SK-N-SH (cell line): Measurements from ENCODE around the gene CYB5D1.
A peak's percentile ranks its signal among the peaks of the same experiment; 100 is the strongest.

Experiments used
- CHD2 ChIP-seq: fragments of 150-350 bp; IDR thresholded peaks from 2 replicates; pipeline ENCODE4 v1.6.1; 2018; ENCODE audit warnings: low read length; ENCODE audit not compliant: partially characterized antibody
- CTCF ChIP-seq: fragments of 200-600 bp; sonication (generic); IDR thresholded peaks from 2 replicates; pipeline ENCODE4 v1.6.1; 2017; ENCODE audit warnings: antibody characterized with exemption, mild to moderate bottlenecking, moderate library complexity
- EP300 ChIP-seq, 2 experiments: IDR thresholded peaks; 2 replicates each; pipeline versions ENCODE4 v1.4.0 to v1.6.1; 2012; ENCODE audit warnings: borderline replicate concordance in 1 of 2, low read depth in 1 of 2, low read length in 1 of 2
- EZH2phosphoT487 ChIP-seq: fragments of 200-600 bp; sonication (generic); IDR thresholded peaks from 2 replicates; pipeline ENCODE4 v1.6.1; 2017; ENCODE audit warnings: low read depth, mixed run types, mild to moderate bottlenecking, antibody characterized with exemption, moderate library complexity, borderline replicate concordance
- JUND ChIP-seq: IDR thresholded peaks from 2 replicates; pipeline ENCODE4 v1.4.0; 2012
- MAX ChIP-seq: IDR thresholded peaks from 2 replicates; pipeline ENCODE4 v1.4.0; 2012; ENCODE audit warnings: low read depth
- POLR2AphosphoS5 ChIP-seq: IDR thresholded peaks from 2 replicates; pipeline ENCODE4 v1.6.1; 2012; ENCODE audit warnings: low read depth, low read length
- RAD21 ChIP-seq: IDR thresholded peaks from 2 replicates; pipeline ENCODE4 v1.6.1; 2012; ENCODE audit warnings: mild to moderate bottlenecking, low read length
- REST ChIP-seq: IDR thresholded peaks from 2 replicates; pipeline ENCODE4 v1.6.1; 2012; ENCODE audit warnings: mild to moderate bottlenecking, low read depth, low read length, moderate library complexity
- SMC3 ChIP-seq: IDR thresholded peaks from 2 replicates; pipeline ENCODE4 v1.6.1; 2012; ENCODE audit warnings: low read depth, low read length, improper control_type of control experiment
- USF2 ChIP-seq: fragments of 150-350 bp; IDR thresholded peaks from 2 replicates; pipeline ENCODE4 v1.6.1; 2017; ENCODE audit warnings: antibody characterized with exemption, low read length, low read depth, borderline replicate concordance
- YY1 ChIP-seq: IDR thresholded peaks from 2 replicates; pipeline ENCODE4 v1.4.0; 2012; ENCODE audit warnings: low read depth, mild to moderate bottlenecking

GRCh38 chr17:7887482-7888183 lies 29.8 kb downstream of the CYB5D1 start:
- TF ChIP-seq POLR2AphosphoS5 (peak; percentile 62; the same call in 1 of the 2 replicates), REST (no peak), CTCF (no peak), USF2 (no peak), SMC3 (no peak), JUND (no peak), RAD21 (no peak), CHD2 (peak; percentile 69), EP300 (IDR thresholded peaks at IDR 0.05; ENCODE audit: borderline replicate concordance in 1 of 2, low read depth in 1 of 2, low read length in 1 of 2) (peak in 1 of 2 experiments; percentile 90; a peak in 3 of 4 replicates), YY1 (peak; percentile 47; the same call in 1 of the 2 replicates), MAX (no peak), EZH2phosphoT487 (no peak)
